ENCODE measurements around the gene HSD11B1L.

HSD11B1L gene

GRCh38 chr19:5666921-5667610, 13.8 kb upstream of the HSD11B1L start:
- DNase-seq (ENCODE audit: low spot score), result no peak

- no peak for DNase-seq (ENCODE audit: low spot score)
Measured at GRCh38 chr19:5667751-5668271, 13.0 kb upstream of the HSD11B1L start.

- no peak for DNase-seq (ENCODE audit: low spot score)
Measured at GRCh38 chr19:5669212-5669611, 11.6 kb upstream of the HSD11B1L start.

GRCh38 chr19:5671600-5671999, 9.2 kb upstream of the HSD11B1L start:
- no peak for DNase-seq (ENCODE audit: low spot score)

- no peak for DNase-seq (ENCODE audit: low spot score)
Measured at GRCh38 chr19:5672708-5673459, 7.9 kb upstream of the HSD11B1L start.

- no peak for DNase-seq (ENCODE audit: low spot score)
Measured at GRCh38 chr19:5673752-5674151, 7.1 kb upstream of the HSD11B1L start.

- no peak for DNase-seq (ENCODE audit: low spot score)
Measured at GRCh38 chr19:5674714-5675113, 6.1 kb upstream of the HSD11B1L start.

GRCh38 chr19:5676105-5676771, 4.6 kb upstream of the HSD11B1L start:
- DNase-seq (ENCODE audit: low spot score), result no peak

- DNase-seq (ENCODE audit: low spot score), result no peak
Measured at GRCh38 chr19:5676772-5677105, 4.1 kb upstream of the HSD11B1L start.

- no peak for DNase-seq (ENCODE audit: low spot score)
Measured at GRCh38 chr19:5677136-5677535, 3.7 kb upstream of the HSD11B1L start.

- no peak for DNase-seq (ENCODE audit: low spot score)
Measured at GRCh38 chr19:5677580-5677979, 3.2 kb upstream of the HSD11B1L start.

- no peak for DNase-seq (ENCODE audit: low spot score)
Measured at GRCh38 chr19:5678071-5678718, 2.6 kb upstream of the HSD11B1L start.

- no peak for DNase-seq (ENCODE audit: low spot score)
Measured at GRCh38 chr19:5679289-5680083, 1.3 kb upstream of the HSD11B1L start.

- DNase-seq (ENCODE audit: low spot score), result no peak
Measured at GRCh38 chr19:5680084-5680436, 767 bp upstream of the HSD11B1L start.

GRCh38 chr19:5681391-5682106, 722 bp downstream of the HSD11B1L start:
- no peak for DNase-seq (ENCODE audit: low spot score)

- DNase-seq (ENCODE audit: low spot score), result no peak
Measured at GRCh38 chr19:5682107-5682482, 1.3 kb downstream of the HSD11B1L start.

- DNase-seq (ENCODE audit: low spot score), result no peak
Measured at GRCh38 chr19:5683177-5683886, 2.5 kb downstream of the HSD11B1L start.

- DNase-seq (ENCODE audit: low spot score), result no peak
Measured at GRCh38 chr19:5684694-5685430, 4.0 kb downstream of the HSD11B1L start.

- no peak for DNase-seq (ENCODE audit: low spot score)
Measured at GRCh38 chr19:5686326-5686646, 5.5 kb downstream of the HSD11B1L start.
